Measurements from ENCODE around the gene PLEKHG5. TPM values are rescaled to one million over a fixed set of nuclear protein-coding genes. Genes with fewer than 3 reads are reported as not detected.

PLEKHG5 gene
- total and polyA plus RNA-seq, 10 of the 15 experiments (the other 5 are each of a cell fraction or from before 2014, with no cell fraction given): 0.04 to 1.1 (median 0.18) TPM; not detected in 1

- no peaks in the 10 kb centered on the region for H3K4me1 ChIP-seq (ENCODE audit: control insufficient read depth, insufficient read depth, low read length)
- ChIA-PET SMC1A (ENCODE audit: uncharacterized antibody, unreplicated experiment) (no interaction called here), RAD21 (ENCODE audit: unreplicated experiment) (no interaction called here), CTCF (interaction anchor here (1.0 to 1.8 kb wide), 7 partner anchors 8 to 147 kb away, joined by 3 to 7 read pairs (median 4); partner anchors contain the start of gene PLEKHG5), POLR2A (no interaction called here)
- no peak overlapping the region for H3K4me3 ChIP-seq
- intact Hi-C loops (cut with micrococcal nuclease; ENCODE audit: unreplicated experiment): no loop called here
- no peak overlapping the region for H3K27ac ChIP-seq (ENCODE audit: control insufficient read depth, insufficient read depth)
- no peaks in the 10 kb centered on the region for H3K36me3 ChIP-seq (ENCODE audit: control insufficient read depth in 2 of 2, insufficient read depth in 2 of 2, low read length in 1 of 2)
- H3K4me2 ChIP-seq (ENCODE audit: control insufficient read depth, insufficient read depth): no peak overlapping the region
- no peak for ATAC-seq
- in situ Hi-C loops (cut with MboI): loop anchor here (25.0 kb wide), 1 partner anchor 713 kb away; no protein-coding TSS in a partner anchor
- H2AFZ ChIP-seq (ENCODE audit: control insufficient read depth, low read depth, low read length): no peak overlapping the region
- 5% methylated on average over 4 of the region's 4 CpGs for WGBS (ENCODE audit: insufficient coverage, insufficient replicate concordance, low lambda C conversion rate, missing lambda C conversion rate)
- H3K27me3 ChIP-seq (replicated peaks in 1 of 2; ENCODE audit: control insufficient read depth in 2 of 2, insufficient read depth in 2 of 2, low read length in 1 of 2): peaks cover 4 to 8% of the 10 kb centered on the region in 2 experiments
- FAIRE-seq: no peak
- no peak for DNase-seq (ENCODE audit: low read depth, low spot score)
- no peak overlapping the region for H3K9ac ChIP-seq (ENCODE audit: control insufficient read depth, insufficient read depth, low read length)
- H4K20me1 ChIP-seq (ENCODE audit: control insufficient read depth, insufficient read depth): no peaks in the 10 kb centered on the region
- no peaks in the 10 kb centered on the region for H3K9me3 ChIP-seq (replicated peaks; ENCODE audit: control insufficient read depth, insufficient read depth, low read length)
- no peaks in the 10 kb centered on the region for H3K79me2 ChIP-seq (ENCODE audit: control insufficient read depth, insufficient read depth, low read length)
- no TSS peak for BruUV-seq (replicated peaks)
- TF ChIP-seq EGR1 (IDR thresholded peaks at IDR 0.05; ENCODE audit: borderline replicate concordance in 1 of 2, low read depth in 2 of 2, low read length in 2 of 2) (no peak), NBN (IDR thresholded peaks at IDR 0.05) (no peak), SMAD5 (IDR thresholded peaks at IDR 0.05; ENCODE audit: low read depth) (no peak), FOXK2 (IDR thresholded peaks at IDR 0.05) (no peak), ZBTB4 (CRISPR knock-in tag; IDR thresholded peaks at IDR 0.05) (no peak), NFYB (IDR thresholded peaks at IDR 0.05; ENCODE audit: insufficient read depth, low read depth, low read length) (no peak), CTCF (IDR thresholded peaks at IDR 0.05 in 2 of 3, conservative IDR thresholded peaks at IDR 0.05 in 1 of 3; ENCODE audit: control insufficient read depth in 2 of 3, extremely low read depth in 1 of 3, insufficient read depth in 1 of 3, low read depth in 3 of 3, low read length in 3 of 3) (no peak), ZNF592 (IDR thresholded peaks at IDR 0.05) (no peak), MEF2A (IDR thresholded peaks at IDR 0.05; ENCODE audit: insufficient read depth, low read depth, low read length) (no peak), CBFB (IDR thresholded peaks at IDR 0.05; ENCODE audit: low read depth) (no peak)
Observed at GRCh38 chr1:6499296-6499695, 7.8 kb upstream of the PLEKHG5 start.

Measured in GM12878 (cell line).